ENCODE measurements around the gene TRMT11.
"Not testable (repeated sequence)": the region's sequence is repeated elsewhere in the genome, so short reads cannot be mapped to it uniquely, and the experiment has no call there.

The TRMT11 gene

GRCh38 chr6:126056355-126057004, 70.1 kb downstream of the TRMT11 start:
- Mint-ChIP-seq H3K4me1 (ENCODE audit: low read depth) (no peaks in the 10 kb centered on the region), H3K4me3 (no peak overlapping the region), H3K27ac (no peak overlapping the region), H3K36me3 (ENCODE audit: low read depth) (peaks cover 9% of the 10 kb centered on the region), H3K9me3 (peaks cover 10% of the 10 kb centered on the region), H3K27me3 (ENCODE audit: low read depth) (no peaks in the 10 kb centered on the region)

GRCh38 chr6:126058085-126058484, 71.7 kb downstream of the TRMT11 start:
- H3K27me3 Mint-ChIP-seq (ENCODE audit: low read depth); H3K4me3 Mint-ChIP-seq; H3K4me1 Mint-ChIP-seq (ENCODE audit: low read depth); H3K36me3 Mint-ChIP-seq (ENCODE audit: low read depth); H3K27ac Mint-ChIP-seq: not testable (repeated sequence)
- H3K9me3 Mint-ChIP-seq: peaks cover 10% of the 10 kb centered on the region

GRCh38 chr6:126060400-126060799, 74.1 kb downstream of the TRMT11 start:
- no peaks in the 10 kb centered on the region for H3K4me1 Mint-ChIP-seq (ENCODE audit: low read depth)
- no peaks in the 10 kb centered on the region for H3K27me3 Mint-ChIP-seq (ENCODE audit: low read depth)
- peaks cover 7% of the 10 kb centered on the region for H3K36me3 Mint-ChIP-seq (ENCODE audit: low read depth)
- peaks cover 10% of the 10 kb centered on the region for H3K9me3 Mint-ChIP-seq
- no peak overlapping the region for H3K27ac Mint-ChIP-seq
- H3K4me3 Mint-ChIP-seq: no peak overlapping the region

GRCh38 chr6:126063512-126064146, 77.3 kb downstream of the TRMT11 start:
- Mint-ChIP-seq H3K27me3 (ENCODE audit: low read depth) (no peaks in the 10 kb centered on the region), H3K27ac (no peak overlapping the region), H3K4me3 (no peak overlapping the region), H3K4me1 (ENCODE audit: low read depth) (no peaks in the 10 kb centered on the region), H3K9me3 (peaks cover under 1% of the 10 kb centered on the region), H3K36me3 (ENCODE audit: low read depth) (peaks cover 4% of the 10 kb centered on the region)

- Mint-ChIP-seq H3K27ac (no peak overlapping the region), H3K4me1 (ENCODE audit: low read depth) (no peaks in the 10 kb centered on the region), H3K9me3 (no peaks in the 10 kb centered on the region), H3K4me3 (no peak overlapping the region), H3K27me3 (ENCODE audit: low read depth) (no peaks in the 10 kb centered on the region), H3K36me3 (ENCODE audit: low read depth) (peaks cover 4% of the 10 kb centered on the region)
Measured at GRCh38 chr6:126064257-126064747, 78.0 kb downstream of the TRMT11 start.

GRCh38 chr6:126064748-126065401, 78.5 kb downstream of the TRMT11 start:
- H3K4me1 Mint-ChIP-seq (ENCODE audit: low read depth): no peaks in the 10 kb centered on the region
- H3K9me3 Mint-ChIP-seq: no peaks in the 10 kb centered on the region
- H3K36me3 Mint-ChIP-seq (ENCODE audit: low read depth): peaks cover 1% of the 10 kb centered on the region
- H3K4me3 Mint-ChIP-seq: no peak overlapping the region
- no peaks in the 10 kb centered on the region for H3K27me3 Mint-ChIP-seq (ENCODE audit: low read depth)
- no peak overlapping the region for H3K27ac Mint-ChIP-seq

GRCh38 chr6:126066053-126067048, 80.0 kb downstream of the TRMT11 start:
- Mint-ChIP-seq H3K27ac (no peak overlapping the region), H3K4me3 (no peak overlapping the region), H3K27me3 (ENCODE audit: low read depth) (no peaks in the 10 kb centered on the region), H3K4me1 (ENCODE audit: low read depth) (no peaks in the 10 kb centered on the region), H3K9me3 (no peaks in the 10 kb centered on the region), H3K36me3 (ENCODE audit: low read depth) (no peaks in the 10 kb centered on the region)

- no peaks in the 10 kb centered on the region for H3K36me3 Mint-ChIP-seq (ENCODE audit: low read depth)
Measured at GRCh38 chr6:126067073-126067472, 80.7 kb downstream of the TRMT11 start.

GRCh38 chr6:126069449-126069848, 83.1 kb downstream of the TRMT11 start:
- Mint-ChIP-seq H3K27me3 (ENCODE audit: low read depth) (no peaks in the 10 kb centered on the region), H3K4me3 (no peak overlapping the region), H3K36me3 (ENCODE audit: low read depth) (no peaks in the 10 kb centered on the region), H3K4me1 (ENCODE audit: low read depth) (no peaks in the 10 kb centered on the region), H3K27ac (no peak overlapping the region), H3K9me3 (no peaks in the 10 kb centered on the region)

More at GRCh38 chr6:126067073-126067472, 80.7 kb downstream of the TRMT11 start:
- Mint-ChIP-seq H3K27ac (no peak overlapping the region), H3K9me3 (no peaks in the 10 kb centered on the region), H3K4me3 (no peak overlapping the region), H3K27me3 (ENCODE audit: low read depth) (no peaks in the 10 kb centered on the region), H3K4me1 (ENCODE audit: low read depth) (no peaks in the 10 kb centered on the region)

- no peaks in the 10 kb centered on the region for H3K36me3 Mint-ChIP-seq (ENCODE audit: low read depth)
- no peaks in the 10 kb centered on the region for H3K9me3 Mint-ChIP-seq
- H3K4me1 Mint-ChIP-seq (ENCODE audit: low read depth): no peaks in the 10 kb centered on the region
- H3K27ac Mint-ChIP-seq: no peak overlapping the region
- H3K4me3 Mint-ChIP-seq: no peak overlapping the region
- H3K27me3 Mint-ChIP-seq (ENCODE audit: low read depth): no peaks in the 10 kb centered on the region
Measured at GRCh38 chr6:126071000-126071647, 84.8 kb downstream of the TRMT11 start.

- Mint-ChIP-seq H3K4me3 (no peak overlapping the region), H3K27ac (no peak overlapping the region), H3K36me3 (ENCODE audit: low read depth) (no peaks in the 10 kb centered on the region), H3K4me1 (ENCODE audit: low read depth) (no peaks in the 10 kb centered on the region), H3K9me3 (no peaks in the 10 kb centered on the region), H3K27me3 (ENCODE audit: low read depth) (no peaks in the 10 kb centered on the region)
Measured at GRCh38 chr6:126072172-126072571, 85.8 kb downstream of the TRMT11 start.

GRCh38 chr6:126072834-126073233, 86.5 kb downstream of the TRMT11 start:
- Mint-ChIP-seq H3K36me3 (ENCODE audit: low read depth) (no peaks in the 10 kb centered on the region), H3K9me3 (no peaks in the 10 kb centered on the region), H3K4me1 (ENCODE audit: low read depth) (no peaks in the 10 kb centered on the region), H3K4me3 (no peak overlapping the region), H3K27ac (no peak overlapping the region), H3K27me3 (ENCODE audit: low read depth) (no peaks in the 10 kb centered on the region)

GRCh38 chr6:126075335-126076071, 89.2 kb downstream of the TRMT11 start:
- Mint-ChIP-seq H3K4me3 (no peak overlapping the region), H3K36me3 (ENCODE audit: low read depth) (no peaks in the 10 kb centered on the region), H3K9me3 (no peaks in the 10 kb centered on the region), H3K27ac (no peak overlapping the region), H3K27me3 (ENCODE audit: low read depth) (no peaks in the 10 kb centered on the region), H3K4me1 (ENCODE audit: low read depth) (no peaks in the 10 kb centered on the region)
